Activated CD8-positive, alpha-beta T cell treated with anti-CD3 and anti-CD28 coated beads, Interleukin-2, amount 10 ng/mL, durations not matched to agents 7 days and 5 days (primary cell): ENCODE results near the gene NETO2. TPM values are rescaled to one million over a fixed set of nuclear protein-coding genes. Genes with fewer than 3 reads are reported as not detected.
"Not testable (repeated sequence)": the region's sequence is repeated elsewhere in the genome, so short reads cannot be mapped to it uniquely, and the experiment has no call there.

Experiments
- ATAC-seq: fragments of 150-1000 bp; cut with Tn5 transposase; one replicate; pipeline ENCODE4 v1.10.0; 2021; ENCODE audit warnings: moderate library complexity
- CTCF ChIA-PET: fragments of 350-600 bp; sonication (Branson Sonifier 250); formaldehyde crosslinking; loops from one replicate; lab custom pipeline; 2021; ENCODE audit warnings: antibody characterized with exemption; lab: Charles Lee
- POLR2A ChIA-PET: fragments of 350-600 bp; sonication (Branson Sonifier 250); formaldehyde crosslinking; loops from one replicate; lab custom pipeline; 2021; ENCODE audit warnings: antibody characterized with exemption; lab: Charles Lee
- DNase-seq: peaks from one replicate; pipeline ENCODE4 v3.0.0-alpha.2; 2020
- H3K27ac Mint-ChIP-seq: one replicate; pipeline ENCODE4 v1.8.0; 2021; ENCODE audit warnings: mild to moderate bottlenecking, mixed read lengths
- H3K27me3 Mint-ChIP-seq: one replicate; pipeline ENCODE4 v1.8.0; 2021; ENCODE audit warnings: low read depth, mixed read lengths
- H3K36me3 Mint-ChIP-seq: one replicate; pipeline ENCODE4 v1.8.0; 2021; ENCODE audit warnings: low read depth, mixed read lengths
- H3K4me1 Mint-ChIP-seq: one replicate; pipeline ENCODE4 v1.8.0; 2021; ENCODE audit warnings: low read depth, mixed read lengths
- H3K4me3 Mint-ChIP-seq: one replicate; pipeline ENCODE4 v1.8.0; 2021; ENCODE audit warnings: mild to moderate bottlenecking, mixed read lengths
- H3K9me3 Mint-ChIP-seq: one replicate; pipeline ENCODE4 v1.8.0; 2022; ENCODE audit warnings: mixed read lengths; ENCODE audit not compliant: insufficient read depth
- total RNA-seq, 2 experiments: library from RNA; stranded (reverse); gene quantifications; one replicate each; pipeline ENCODE4 v1.2.3, GENCODE V29; 2021

NETO2 gene
- total RNA-seq, 2 experiments from 2014 or later, result 3.4 to 4.1 TPM

- ChIA-PET CTCF (no interaction called here), POLR2A (no interaction called here)
These were observed 80.6 kb downstream of the NETO2 start for GRCh38 chr16:47063011-47063724.

GRCh38 chr16:47061204-47061603 is 82.5 kb downstream of the NETO2 start:
- no peaks in the 10 kb centered on the region for H3K9me3 Mint-ChIP-seq
- no peak overlapping the region for H3K4me3 Mint-ChIP-seq
- peaks cover 3% of the 10 kb centered on the region for H3K27me3 Mint-ChIP-seq
- no peak for DNase-seq
- ATAC-seq, result no peak
- H3K4me1 Mint-ChIP-seq, result no peaks in the 10 kb centered on the region
- ChIA-PET CTCF (interaction anchor here (1.2 kb wide), 1 partner anchor 23 kb away, joined by 4 read pairs; no protein-coding TSS in a partner anchor), POLR2A (no interaction called here)
- no peak overlapping the region for H3K27ac Mint-ChIP-seq
- H3K36me3 Mint-ChIP-seq, result no peaks in the 10 kb centered on the region

More at GRCh38 chr16:47063011-47063724, 80.6 kb downstream of the NETO2 start:
- Mint-ChIP-seq H3K4me1 (no peaks in the 10 kb centered on the region), H3K9me3 (no peaks in the 10 kb centered on the region), H3K4me3 (no peak overlapping the region), H3K27me3 (peaks cover 3% of the 10 kb centered on the region), H3K27ac (no peak overlapping the region), H3K36me3 (no peaks in the 10 kb centered on the region)
- DNase-seq, result no peak
- ATAC-seq, result no peak

- ChIA-PET CTCF (interaction anchor here (1.2 kb wide), 2 partner anchors 23 to 81 kb away, joined by 3 to 4 read pairs; no protein-coding TSS in a partner anchor), POLR2A (no interaction called here)
- Mint-ChIP-seq H3K27ac (no peak overlapping the region), H3K36me3 (no peaks in the 10 kb centered on the region), H3K4me3 (no peak overlapping the region), H3K27me3 (peaks cover 3% of the 10 kb centered on the region), H3K9me3 (no peaks in the 10 kb centered on the region), H3K4me1 (no peaks in the 10 kb centered on the region)
- ATAC-seq (no peak), DNase-seq (no peak)
These were observed 83.1 kb downstream of the NETO2 start for GRCh38 chr16:47060596-47060995.

- no peak overlapping the region for H3K4me3 Mint-ChIP-seq
- no peaks in the 10 kb centered on the region for H3K36me3 Mint-ChIP-seq
- no peak for DNase-seq
- no peak overlapping the region for H3K27ac Mint-ChIP-seq
- ATAC-seq, result no peak
- H3K9me3 Mint-ChIP-seq, result no peaks in the 10 kb centered on the region
- H3K4me1 Mint-ChIP-seq, result no peaks in the 10 kb centered on the region
- ChIA-PET CTCF (interaction anchor here (1.2 kb wide), 1 partner anchor 82 kb away, joined by 3 read pairs; no protein-coding TSS in a partner anchor), POLR2A (no interaction called here)
- peaks cover 3% of the 10 kb centered on the region for H3K27me3 Mint-ChIP-seq
These were observed 83.8 kb downstream of the NETO2 start for GRCh38 chr16:47059991-47060390.

DNA sequence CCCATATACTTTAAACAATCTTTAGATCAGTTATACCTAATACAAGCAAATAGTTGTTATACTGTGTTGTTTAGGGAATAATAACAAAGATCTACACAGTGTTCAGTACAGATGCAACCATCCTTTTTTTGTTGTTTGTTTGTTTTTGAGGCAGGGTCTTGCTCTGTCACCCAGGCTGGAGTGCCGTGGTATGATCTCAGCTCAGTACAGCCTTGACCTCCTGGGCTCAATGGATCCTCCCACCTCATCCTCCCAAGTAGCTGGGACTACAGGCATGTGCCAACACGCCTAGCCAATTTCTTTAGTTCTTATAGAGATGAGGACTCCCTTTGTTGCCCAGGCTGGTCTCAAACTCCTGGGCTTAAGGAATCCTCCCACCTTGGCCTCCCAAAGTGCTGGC is 84.6 kb downstream of the NETO2 start:
- H3K27ac Mint-ChIP-seq, H3K9me3 Mint-ChIP-seq, CTCF ChIA-PET, POLR2A ChIA-PET, H3K27me3 Mint-ChIP-seq, H3K4me3 Mint-ChIP-seq, DNase-seq, ATAC-seq, H3K4me1 Mint-ChIP-seq, H3K36me3 Mint-ChIP-seq: not testable (repeated sequence)

- no peak overlapping the region for H3K4me3 Mint-ChIP-seq
- CTCF ChIA-PET, result no interaction called here
- H3K27ac Mint-ChIP-seq, result no peak overlapping the region
- POLR2A ChIA-PET, result no interaction called here
- no peaks in the 10 kb centered on the region for H3K4me1 Mint-ChIP-seq
- peaks cover 3% of the 10 kb centered on the region for H3K27me3 Mint-ChIP-seq
- DNase-seq, result no peak
- H3K9me3 Mint-ChIP-seq, result no peaks in the 10 kb centered on the region
- no peaks in the 10 kb centered on the region for H3K36me3 Mint-ChIP-seq
- ATAC-seq, result no peak
These were observed 85.3 kb downstream of the NETO2 start for GRCh38 chr16:47058295-47059086.

- H3K36me3 Mint-ChIP-seq, result no peaks in the 10 kb centered on the region
- CTCF ChIA-PET, result no interaction called here
- H3K9me3 Mint-ChIP-seq, result no peaks in the 10 kb centered on the region
- no peak overlapping the region for H3K27ac Mint-ChIP-seq
- ATAC-seq, result no peak
- POLR2A ChIA-PET, result no interaction called here
- no peaks in the 10 kb centered on the region for H3K4me1 Mint-ChIP-seq
- no peak overlapping the region for H3K4me3 Mint-ChIP-seq
- H3K27me3 Mint-ChIP-seq, result peaks cover 3% of the 10 kb centered on the region
- no peak for DNase-seq
These were observed 86.1 kb downstream of the NETO2 start for GRCh38 chr16:47057630-47057993.

GRCh38 chr16:47056688-47057629 is 86.8 kb downstream of the NETO2 start:
- ATAC-seq (no peak), DNase-seq (no peak)
- H3K27ac Mint-ChIP-seq, result no peak overlapping the region
- POLR2A ChIA-PET, result no interaction called here
- H3K9me3 Mint-ChIP-seq, result no peaks in the 10 kb centered on the region
- no peaks in the 10 kb centered on the region for H3K4me1 Mint-ChIP-seq
- H3K36me3 Mint-ChIP-seq, result no peaks in the 10 kb centered on the region
- no peak overlapping the region for H3K4me3 Mint-ChIP-seq
- no peaks in the 10 kb centered on the region for H3K27me3 Mint-ChIP-seq
- CTCF ChIA-PET, result no interaction called here

DNA sequence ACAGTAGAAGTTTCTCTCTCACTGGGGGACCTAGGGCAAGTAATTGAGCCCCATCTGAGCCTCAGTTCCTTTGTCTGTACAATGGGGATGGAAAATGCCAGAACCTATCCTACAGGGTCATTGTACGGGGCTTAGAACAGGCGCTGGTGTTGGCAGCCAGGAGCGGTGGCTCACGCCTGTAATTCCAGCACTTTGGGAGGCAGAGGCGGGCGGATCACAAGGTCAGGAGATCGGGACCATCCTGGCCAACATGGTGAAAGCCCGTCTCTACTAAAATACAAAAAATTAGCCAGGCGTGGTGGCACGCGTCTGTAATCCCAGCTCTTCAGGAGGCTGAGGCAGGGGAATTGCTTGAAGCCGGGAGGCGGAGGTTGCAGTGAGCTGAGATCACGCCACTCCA is 87.7 kb downstream of the NETO2 start:
- H3K36me3 Mint-ChIP-seq, ATAC-seq, POLR2A ChIA-PET, H3K9me3 Mint-ChIP-seq, CTCF ChIA-PET, H3K27ac Mint-ChIP-seq, H3K27me3 Mint-ChIP-seq, DNase-seq, H3K4me1 Mint-ChIP-seq, H3K4me3 Mint-ChIP-seq: not testable (repeated sequence)

GRCh38 chr16:47055136-47055885 is 88.4 kb downstream of the NETO2 start:
- CTCF ChIA-PET, result no interaction called here

GRCh38 chr16:47054306-47054705 is 89.4 kb downstream of the NETO2 start:
- no peaks in the 10 kb centered on the region for H3K4me1 Mint-ChIP-seq
- H3K9me3 Mint-ChIP-seq, result no peaks in the 10 kb centered on the region
- no peak overlapping the region for H3K27ac Mint-ChIP-seq
- ChIA-PET POLR2A (no interaction called here), CTCF (no interaction called here)
- no peaks in the 10 kb centered on the region for H3K36me3 Mint-ChIP-seq
- H3K27me3 Mint-ChIP-seq, result peaks cover 2% of the 10 kb centered on the region
- ATAC-seq (no peak), DNase-seq (no peak)
- no peak overlapping the region for H3K4me3 Mint-ChIP-seq

More at GRCh38 chr16:47055136-47055885, 88.4 kb downstream of the NETO2 start:
- DNase-seq (no peak), ATAC-seq (no peak)
- POLR2A ChIA-PET, result no interaction called here
- H3K36me3 Mint-ChIP-seq, result no peaks in the 10 kb centered on the region
- no peak overlapping the region for H3K27ac Mint-ChIP-seq
- H3K9me3 Mint-ChIP-seq, result no peaks in the 10 kb centered on the region
- H3K4me3 Mint-ChIP-seq, result no peak overlapping the region
- H3K4me1 Mint-ChIP-seq, result no peaks in the 10 kb centered on the region
- peaks cover 1% of the 10 kb centered on the region for H3K27me3 Mint-ChIP-seq
